NCI-H82 (cell line): Measurements from ENCODE around the gene KIAA1755.
A peak's percentile ranks its signal among the peaks of the same experiment; 100 is the strongest.

Experiments
- DNase-seq: peaks from one replicate; lab custom pipeline; 2025; lab: John Stamatoyannopoulos, UW

Gene KIAA1755

DNA sequence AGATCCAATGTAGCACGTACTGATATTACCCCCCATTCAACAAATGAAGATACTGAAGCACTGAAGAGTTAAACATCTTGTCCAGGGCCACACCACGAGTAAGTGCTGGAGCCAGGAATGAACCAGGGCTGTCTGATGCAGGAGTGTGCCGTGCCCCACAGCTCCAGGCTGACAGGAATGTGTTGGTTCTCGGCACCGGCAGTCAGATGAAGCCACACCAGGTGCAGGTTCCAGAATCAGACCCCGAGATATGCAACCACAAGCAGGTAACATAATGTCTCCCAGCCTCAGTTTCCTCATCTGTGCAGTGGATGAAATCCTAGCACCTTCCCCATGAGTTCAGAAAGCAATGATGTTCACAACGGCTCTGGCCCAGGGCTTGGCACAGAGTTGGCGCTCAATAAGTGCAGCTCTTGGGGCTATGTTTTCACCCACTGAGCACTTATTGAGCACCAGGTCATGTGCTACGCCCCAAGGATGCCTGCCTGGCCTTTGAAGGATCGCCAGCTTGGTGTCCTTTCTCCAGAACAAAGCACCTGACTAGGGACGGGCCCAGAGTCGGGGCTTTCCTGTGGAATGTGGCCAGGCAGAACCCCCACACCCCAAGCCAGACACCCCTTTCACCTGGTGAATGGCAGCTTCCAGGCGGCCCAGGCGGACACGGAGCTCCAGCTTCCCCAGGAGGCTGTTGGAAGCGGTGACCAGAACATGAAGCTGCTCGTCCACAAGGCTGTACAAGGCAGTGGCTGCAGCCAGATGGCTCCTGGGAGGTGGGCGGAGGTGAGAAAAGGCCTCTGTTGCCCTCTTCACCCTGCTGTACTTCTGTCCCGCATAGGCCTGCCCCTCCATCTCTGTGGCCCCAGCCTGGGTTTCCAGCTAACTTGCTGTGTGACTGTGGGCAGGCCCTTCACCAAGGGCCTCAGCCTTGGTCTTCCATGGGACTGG is 41.3 kb downstream of the KIAA1755 start:
- DNase-seq: no peak

DNA sequence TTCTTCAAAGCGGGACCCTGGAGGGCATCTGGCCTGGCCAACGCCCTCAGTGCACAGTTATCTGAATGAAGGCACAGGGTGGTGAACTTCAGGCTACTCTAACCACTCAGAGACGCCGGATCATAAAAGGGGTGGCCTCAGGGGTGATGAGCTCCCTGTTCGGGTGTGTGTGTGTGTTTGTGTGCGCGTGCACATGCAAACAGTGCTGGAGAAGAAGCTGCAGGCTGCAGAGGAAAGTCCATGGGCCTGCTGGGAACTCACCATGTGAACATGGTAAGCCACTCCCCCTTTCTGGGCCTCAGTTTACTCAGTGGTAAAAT is 42.0 kb downstream of the KIAA1755 start:
- no peak for DNase-seq

DNA sequence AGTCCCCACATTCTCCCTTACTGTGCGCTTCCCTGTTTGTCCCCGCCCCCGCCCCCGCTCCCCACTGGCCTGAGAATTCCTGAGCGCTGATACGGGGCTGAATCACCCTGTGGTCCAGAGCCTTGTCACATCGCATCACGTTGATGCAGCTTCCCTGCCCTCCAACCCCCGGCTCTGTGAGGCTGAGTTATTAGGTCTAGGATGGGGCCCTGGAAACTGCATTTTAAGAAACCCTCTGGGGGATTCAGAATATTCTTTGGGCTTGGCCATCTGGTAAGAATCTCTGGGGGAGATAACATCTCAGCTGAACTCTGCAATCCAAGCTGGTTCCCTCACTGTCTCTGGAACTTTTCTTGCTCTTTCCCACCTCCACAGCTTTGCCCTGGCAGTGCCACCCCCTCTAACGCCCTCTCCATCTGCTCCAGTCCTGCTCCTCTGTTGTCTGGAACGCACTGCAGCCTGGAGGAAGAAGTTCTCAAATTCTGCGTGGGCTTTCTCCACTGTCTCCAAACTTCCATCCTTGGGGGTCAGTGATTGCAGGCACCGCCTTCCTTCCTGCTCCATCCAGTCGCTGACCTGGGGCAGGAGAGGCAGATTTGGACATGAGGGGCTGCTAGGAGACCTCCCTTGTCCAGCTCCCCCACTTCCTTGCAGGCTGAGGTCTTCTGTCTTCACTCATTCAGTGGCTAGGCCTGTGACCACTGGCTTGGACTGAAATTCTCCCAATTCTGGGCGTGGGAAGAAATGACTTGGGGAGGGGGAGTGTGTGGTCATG is 42.6 kb downstream of the KIAA1755 start:
- no peak for DNase-seq

DNA sequence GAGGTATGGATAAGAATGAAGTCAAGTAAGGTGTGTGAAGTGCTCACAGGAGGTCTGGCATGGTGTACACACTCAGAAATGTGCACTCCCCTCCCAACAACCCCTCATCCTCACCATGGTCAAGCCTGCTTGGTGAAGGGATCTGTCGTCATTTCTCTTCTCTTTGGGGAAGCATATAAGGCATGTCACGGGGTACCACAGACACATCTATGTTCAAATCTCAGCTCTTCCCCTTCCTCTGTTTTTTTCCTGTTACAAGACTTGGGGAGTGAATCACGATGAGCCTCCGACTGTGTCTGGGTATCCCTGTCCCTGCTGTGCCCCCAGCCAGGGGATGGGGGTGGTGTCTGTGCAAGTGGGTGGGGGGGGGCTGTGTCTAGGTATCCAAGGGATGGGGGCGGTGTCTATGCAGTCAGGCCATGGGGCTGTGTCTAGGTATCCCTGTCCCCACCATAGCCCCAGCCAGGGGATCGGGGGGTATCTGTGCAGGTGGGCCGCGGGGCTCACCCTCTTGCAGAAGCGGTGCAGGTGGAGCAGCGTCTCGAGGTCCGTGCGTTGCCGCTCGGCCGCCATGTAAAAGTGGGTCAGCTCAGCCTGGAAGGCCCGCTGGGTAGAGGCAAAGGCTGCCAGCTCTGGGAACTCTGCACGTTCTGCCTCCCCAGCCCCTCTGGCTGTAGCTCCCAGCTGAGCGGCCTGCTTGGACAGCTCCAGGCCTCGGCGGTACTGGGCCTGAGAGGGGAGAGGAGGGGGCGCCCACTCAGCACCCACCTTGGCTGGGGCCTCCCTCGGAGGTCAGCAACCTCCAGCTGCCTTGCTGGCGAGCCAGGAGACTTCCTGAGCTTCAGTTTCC is 43.6 kb downstream of the KIAA1755 start:
- no peak for DNase-seq

DNA sequence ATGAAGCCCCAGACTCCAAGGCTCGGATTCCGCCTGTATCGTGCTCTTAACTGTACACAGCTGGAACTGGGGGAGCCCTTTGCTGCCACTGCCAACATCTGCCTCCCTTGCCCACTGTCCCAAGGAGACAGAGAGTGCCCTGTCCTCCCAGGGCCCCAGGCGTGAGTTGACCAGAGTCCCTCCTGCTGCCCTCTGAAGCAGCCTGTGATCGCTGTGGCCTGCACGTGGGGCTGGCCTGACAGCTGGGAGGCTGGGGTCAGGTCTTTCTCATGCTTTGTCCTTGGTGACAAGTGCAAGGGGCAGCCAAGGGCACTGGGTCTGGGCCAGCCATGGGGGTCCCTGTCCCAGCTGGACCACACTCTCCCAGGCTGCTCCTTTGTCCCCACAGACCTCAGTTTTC is 44.3 kb downstream of the KIAA1755 start:
- no peak for DNase-seq

DNA sequence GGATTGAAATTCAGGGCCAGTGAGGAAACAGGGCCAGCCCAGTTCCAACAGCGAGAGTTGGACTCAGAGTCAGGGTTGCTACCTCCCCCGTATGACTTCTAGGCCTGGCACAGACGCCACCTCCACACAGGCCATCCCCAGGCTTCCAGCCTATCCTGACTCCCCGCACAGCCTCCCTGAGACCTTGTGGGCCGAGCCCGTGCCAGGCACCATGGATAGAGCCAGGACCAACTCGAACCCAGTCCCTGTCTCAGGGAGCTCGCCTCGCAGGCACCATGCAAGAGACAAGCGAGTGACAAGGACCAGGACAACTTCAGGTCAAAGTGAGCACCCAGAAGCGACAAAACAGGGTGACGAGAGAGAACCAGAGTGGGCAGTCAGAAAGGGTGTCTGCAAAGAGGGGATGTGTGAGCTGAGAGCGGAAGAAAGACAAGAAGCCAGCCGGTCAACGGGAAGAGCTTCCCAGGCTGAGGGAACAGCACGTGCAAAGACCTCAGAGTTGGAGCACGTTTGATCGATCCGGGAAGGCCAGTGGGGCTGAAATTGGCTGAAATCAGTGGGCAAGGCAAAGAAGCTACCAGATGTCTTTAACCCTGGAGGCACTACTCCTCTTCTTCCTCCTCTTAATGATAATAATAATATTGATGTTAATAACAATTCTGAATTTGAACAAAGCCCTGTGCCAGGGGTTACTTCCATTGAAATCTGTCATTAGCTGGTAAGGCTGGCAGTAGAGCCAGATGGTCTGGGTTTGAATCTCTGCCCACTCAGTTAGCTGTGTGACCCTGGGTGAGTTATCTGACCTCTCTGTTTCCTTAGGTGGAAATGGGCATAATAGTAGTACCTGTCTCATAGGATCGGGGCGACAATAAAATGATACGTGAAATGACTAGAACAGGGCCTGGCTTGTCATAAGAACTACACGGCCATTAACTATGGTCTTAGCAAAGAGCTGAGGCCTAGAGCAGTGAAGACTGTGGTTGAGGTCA is 45.0 kb downstream of the KIAA1755 start:
- DNase-seq: no peak

DNA sequence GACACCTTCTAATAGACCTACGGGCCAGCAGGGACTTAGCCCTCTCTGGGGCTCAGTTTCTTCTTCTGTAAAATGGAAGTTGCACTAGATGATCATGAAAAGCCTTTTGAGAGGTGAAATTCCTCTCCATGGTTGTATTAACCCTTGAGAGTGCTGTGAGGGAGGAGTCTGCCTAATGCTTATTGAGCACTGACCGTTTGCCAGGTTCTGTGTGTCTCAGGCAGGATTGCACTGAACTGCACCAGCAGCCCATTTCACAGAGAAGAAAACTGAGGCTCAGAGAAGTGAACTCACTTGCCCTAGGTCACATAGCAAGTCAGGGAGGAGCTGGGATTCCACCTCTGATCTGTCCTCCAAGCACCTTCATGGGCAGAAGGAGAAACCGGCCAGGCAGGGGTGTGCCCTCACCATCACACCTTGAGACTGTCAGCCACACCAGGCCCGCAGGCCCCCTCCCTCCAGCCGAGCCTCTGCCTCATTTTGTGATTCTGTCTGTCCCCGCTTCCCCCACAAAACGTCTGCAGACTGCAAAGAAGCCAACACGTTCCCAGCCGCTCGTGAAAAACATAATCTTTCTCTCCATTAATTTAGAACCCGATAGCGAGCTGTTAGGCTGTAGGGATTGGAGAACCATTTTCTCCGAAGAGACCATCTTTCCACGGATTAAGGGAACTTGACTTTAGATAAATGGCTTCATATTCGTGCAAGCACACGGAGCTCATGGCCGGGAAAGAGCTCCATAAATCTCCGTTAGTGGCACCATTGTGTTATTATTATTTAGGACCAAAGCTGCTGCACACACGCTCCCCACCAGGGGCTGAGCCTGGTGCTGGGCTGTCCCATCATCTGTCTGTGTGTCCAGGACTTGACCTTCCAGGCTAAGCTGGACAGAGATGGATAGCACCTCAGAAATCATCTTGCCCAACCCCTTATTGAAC is 46.0 kb downstream of the KIAA1755 start:
- peak; percentile 34 for DNase-seq

DNA sequence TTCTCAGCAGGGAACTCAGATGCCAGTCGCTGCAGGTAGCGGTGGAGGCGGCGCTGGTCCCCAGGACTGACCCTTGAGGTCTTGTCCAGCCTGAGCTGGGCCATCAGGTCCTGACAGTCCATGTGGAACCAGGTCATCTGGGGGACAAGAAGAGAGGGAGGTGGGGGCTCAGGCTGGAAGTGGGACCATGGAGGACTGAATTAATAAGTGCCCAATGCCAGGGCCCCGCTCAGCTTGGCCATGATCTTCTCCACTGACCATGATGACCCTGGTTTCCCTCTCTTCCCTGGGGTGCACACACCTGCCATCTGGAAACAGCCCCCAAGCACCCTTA is 47.0 kb downstream of the KIAA1755 start:
- no peak for DNase-seq

DNA sequence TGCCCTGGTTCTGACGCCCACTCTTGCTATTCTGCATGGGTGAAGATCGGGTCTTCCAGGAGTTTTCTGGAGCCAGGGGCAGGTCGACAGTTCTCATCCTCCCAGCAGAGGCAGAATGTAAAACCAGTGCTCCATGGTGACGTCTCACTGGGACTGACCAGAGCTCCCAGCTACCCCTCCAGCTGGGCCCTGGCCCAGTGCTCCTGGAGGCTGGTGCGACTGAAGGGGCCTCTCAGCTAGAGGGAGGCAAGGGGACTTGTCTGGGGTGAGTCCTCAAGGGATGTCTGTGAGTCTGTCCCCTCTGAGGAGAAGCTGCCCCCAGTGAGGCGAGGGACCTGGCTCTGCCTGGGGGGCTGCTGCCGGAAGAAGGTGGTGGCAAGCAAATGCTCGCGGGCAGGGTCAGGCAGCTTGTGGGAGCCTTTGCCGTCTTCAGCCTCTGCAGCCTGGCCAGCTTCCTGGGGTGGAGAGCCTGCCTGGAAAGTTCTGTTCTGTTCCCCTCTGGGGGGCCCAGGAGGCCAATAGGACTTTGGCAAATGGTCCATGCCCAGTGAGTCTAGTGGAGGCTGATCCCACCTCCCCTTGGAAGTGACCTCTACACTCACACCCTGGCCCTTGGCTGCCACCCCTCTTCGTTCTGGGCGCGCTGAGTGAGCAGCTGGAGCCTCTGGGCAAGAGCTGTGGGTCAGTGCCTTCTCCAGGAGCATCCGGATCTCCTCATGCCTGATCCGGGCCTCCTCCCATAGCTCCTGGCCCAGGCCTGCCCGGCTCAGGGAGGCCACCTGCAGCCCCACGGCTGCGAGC is 47.5 kb downstream of the KIAA1755 start:
- DNase-seq: no peak

DNA sequence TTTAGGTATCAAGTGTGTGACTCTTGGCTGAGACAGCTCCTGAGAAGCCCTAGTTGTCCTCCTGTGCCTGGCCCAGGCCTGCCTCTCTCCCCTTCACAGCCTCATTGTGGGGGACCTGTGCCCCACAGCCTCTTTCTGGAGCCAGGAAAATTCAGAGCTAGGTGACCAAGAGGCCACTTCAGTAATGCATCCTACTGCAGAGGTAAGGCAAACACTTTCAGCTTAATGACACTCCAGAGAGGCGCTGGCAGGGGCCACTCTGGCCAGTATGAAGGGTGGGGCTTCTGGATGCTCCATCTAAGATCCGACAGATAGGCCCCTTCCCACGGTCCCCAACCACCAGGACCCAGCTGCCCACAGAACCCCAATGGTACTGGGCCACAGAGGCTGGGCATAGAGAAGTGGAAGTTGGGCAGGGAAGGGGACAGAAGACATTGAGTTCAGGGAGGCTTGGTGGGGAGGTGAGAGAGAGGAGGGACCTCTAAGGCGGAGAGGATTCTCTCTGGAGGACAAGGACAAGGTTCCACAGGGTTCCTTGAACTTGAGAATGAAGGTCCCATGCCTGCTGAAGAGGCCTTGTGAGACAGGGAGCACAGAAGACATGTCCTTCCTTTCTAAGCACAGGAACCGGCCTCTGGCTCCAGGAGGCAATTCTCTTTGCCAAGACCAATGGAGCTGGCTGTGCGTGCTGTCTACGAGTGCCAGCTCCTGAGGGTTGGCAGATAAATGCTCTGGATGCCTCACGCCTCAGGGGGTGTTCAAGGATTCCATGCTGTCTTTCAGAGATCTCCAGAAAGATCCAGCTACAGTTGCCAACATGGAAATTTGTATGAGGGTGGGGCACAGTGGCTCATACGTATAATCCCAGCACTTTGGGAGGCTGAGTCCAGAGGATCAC is 49.1 kb downstream of the KIAA1755 start:
- DNase-seq: no peak

DNA sequence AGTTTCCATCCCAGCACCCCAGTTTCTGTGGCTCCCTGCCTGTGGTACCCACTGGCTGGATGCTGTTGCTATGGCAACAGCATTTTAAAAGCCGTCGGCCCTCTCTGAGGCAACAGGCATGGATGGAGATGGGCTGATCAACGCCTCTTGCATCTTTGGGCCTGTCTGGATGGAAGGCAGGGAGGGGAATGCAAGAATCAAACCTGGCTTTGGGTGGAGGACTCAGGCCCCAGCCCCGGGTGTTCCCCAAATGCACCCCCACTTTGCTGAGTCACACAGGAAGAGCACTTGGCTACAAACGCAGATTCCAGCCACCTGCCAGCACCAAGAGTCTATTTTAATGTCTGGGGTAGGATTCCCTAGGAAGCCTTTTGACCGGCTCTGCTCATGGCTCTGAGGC is 49.8 kb downstream of the KIAA1755 start:
- DNase-seq: no peak

DNA sequence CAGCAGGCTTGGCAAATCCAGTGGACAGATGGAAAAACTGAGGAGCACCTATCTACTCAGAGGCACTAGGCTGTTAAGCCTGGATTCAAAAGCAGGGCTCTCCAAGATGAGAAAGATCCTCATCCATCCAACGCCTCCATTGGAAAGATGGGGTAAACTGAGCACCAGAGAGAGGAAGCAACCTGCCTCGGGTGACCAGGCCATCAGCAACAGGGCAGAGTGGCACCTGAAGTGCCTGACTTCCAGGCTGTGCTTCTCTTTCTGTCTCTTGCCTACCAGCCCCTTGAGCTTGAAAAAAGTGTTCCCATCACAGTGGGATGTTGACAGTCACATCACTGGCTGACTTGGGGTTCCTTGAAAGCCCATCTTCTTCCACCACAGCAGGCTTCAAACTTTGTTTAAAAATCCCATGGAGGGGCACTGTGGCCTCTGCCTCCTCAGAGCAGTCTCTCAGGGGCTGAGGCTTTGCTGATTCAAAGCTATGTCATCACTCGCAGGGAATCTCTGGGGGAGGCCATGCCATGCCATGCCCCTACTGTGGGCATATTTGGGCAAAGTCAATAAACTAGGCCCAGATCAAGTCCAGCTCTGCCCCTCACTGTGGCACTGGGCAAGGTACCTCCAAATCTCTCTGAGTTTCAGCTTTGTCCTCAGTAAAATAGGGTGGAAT is 50.7 kb downstream of the KIAA1755 start:
- no peak for DNase-seq

DNA sequence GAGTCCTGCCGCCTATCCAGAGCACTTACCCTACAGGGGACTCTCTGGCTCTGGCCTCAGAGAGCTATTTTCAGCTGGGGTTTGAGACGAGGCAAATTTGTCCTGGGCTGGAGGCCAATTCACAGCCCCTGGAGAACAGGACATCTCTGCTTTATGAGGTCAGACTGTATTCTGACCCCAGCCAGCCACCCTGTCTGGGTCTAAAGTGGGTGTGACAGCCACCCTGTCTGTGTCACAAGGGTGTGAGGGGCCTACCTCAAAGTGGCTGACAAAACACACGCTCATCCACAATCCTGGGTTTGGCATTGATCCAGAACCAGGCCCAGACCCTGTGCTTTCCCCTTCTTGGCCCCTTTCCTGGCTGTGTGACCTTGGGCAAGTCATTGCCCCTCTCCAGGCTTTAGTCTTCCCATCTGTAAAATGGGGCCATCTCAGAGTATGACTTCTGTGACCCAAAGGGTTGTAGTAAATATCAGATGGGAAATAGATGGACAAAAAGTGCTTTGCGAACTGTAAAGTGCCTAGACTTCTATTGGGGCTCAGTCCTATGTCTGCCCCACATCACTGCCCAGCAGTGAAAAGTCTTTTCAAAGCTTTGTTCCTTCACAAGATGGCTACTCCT is 51.4 kb downstream of the KIAA1755 start:
- DNase-seq: no peak

DNA sequence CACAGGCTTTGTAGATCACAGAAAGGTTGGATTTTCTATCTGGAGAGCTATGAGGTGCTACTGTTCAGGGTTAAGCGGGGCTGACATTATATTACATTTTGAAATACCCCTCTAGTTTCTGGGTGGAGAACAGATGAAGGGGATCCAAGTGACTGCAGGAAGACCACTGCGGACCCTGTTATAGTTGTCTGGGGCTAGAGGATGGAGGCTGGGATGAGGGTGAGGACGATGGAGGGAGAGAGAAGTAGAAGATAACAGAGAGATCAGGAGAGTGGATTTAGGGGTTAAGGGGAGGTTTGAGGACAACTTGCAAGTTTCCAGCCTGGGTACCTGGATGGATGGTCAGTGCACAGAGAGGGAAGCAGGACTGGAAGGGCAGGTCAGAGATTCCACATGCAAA is 52.0 kb downstream of the KIAA1755 start:
- DNase-seq: no peak

DNA sequence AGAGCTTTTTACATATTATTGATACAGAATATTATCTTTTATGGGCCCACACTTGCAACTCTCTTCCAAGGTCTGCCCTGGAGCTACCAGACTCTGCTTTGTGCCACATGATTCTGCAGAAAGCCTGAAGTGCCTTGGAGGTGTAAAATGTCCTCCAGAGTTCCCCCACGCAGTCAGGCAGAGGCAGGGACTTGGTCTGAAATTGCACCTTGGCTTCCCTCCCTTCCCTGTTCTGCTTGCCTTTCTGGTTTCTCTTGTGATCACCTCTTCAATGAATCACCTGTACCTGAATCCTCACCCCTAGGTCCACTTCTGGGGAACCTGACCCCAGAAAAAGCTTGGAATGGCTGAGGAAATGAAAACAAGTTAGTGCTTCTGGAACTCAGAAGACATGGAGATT is 52.4 kb downstream of the KIAA1755 start:
- no peak for DNase-seq

DNA sequence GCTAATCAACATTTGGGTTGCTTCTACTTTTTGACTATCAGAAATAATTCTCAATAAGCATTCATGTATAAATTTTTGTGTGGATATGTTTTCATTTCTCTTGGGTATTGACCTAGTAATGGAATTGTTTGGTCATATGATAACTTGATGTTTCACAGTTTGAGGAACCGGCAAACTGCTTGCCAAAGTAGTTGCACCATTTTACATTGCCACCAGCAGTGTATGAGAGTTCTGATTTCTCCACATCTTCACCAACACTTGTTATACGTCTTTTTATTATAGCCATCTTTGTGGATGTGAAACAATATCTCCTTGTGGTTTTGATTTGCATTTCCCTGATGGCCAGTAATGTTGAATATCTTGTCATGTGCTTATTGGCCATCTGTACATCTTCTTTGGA is 52.9 kb downstream of the KIAA1755 start:
- DNase-seq: no peak

DNA sequence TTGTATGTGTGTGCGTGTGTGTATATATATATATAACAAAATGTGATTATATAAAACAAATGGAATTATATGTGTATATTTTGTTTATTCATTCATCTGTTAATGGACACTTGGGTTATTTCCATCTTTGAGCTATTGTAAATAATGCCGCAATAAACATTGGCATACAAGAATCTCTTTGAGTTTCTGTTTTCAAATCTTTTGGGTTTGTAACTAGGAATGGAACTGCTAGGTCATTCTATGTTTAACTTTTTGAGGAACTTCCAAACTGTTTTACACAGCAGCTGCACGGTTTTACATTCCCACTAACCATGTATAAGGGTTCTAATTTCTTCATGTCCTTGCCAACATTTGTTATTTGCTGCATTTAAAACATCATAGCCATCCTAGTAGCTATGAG is 55.5 kb downstream of the KIAA1755 start:
- DNase-seq: no peak
